Epithelial cell of esophagus (primary cell): ENCODE data around the gene NIPAL4.

Experiments used
- DNase-seq: peaks from one replicate; pipeline ENCODE4 v3.0.0; 2010; ENCODE audit warnings: low read depth
- H3K4me3 ChIP-seq: 2 replicates; pipeline ENCODE4 v1.5.1; 2011; ENCODE audit warnings: mild to moderate bottlenecking, low read length, control low read depth
- TF ChIP-seq, protein P1 (sequence below): IDR thresholded peaks from 2 replicates; pipeline ENCODE4 v1.5.1; 2011; ENCODE audit warnings: low read depth, mild to moderate bottlenecking, low read length, control low read depth, inconsistent platforms; ENCODE audit not compliant: insufficient read depth; ENCODE audit errors: missing control alignments

The NIPAL4 gene

DNA sequence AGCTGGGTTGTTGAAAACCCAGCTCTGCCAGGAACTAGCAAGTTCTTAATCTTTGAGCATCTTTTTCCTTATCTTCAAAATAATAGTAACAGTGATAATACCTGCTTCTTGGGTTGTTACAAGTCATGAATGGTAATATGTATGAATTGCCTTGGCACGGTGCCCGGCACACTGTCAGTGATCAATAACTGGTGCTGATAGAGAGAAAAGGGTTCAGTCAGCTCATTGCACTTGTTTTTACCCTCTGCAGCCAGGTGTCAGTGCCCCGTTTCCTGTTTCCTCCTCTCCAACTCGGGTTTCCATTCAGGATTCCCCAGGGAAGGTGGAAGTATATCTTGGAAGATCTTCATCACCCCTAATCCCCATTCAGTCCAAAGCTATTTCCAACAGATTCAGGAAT lies 15.8 kb upstream of the NIPAL4 start:
- no peak for DNase-seq
- no peak overlapping the region for H3K4me3 ChIP-seq
- TF ChIP-seq, protein P1, sequence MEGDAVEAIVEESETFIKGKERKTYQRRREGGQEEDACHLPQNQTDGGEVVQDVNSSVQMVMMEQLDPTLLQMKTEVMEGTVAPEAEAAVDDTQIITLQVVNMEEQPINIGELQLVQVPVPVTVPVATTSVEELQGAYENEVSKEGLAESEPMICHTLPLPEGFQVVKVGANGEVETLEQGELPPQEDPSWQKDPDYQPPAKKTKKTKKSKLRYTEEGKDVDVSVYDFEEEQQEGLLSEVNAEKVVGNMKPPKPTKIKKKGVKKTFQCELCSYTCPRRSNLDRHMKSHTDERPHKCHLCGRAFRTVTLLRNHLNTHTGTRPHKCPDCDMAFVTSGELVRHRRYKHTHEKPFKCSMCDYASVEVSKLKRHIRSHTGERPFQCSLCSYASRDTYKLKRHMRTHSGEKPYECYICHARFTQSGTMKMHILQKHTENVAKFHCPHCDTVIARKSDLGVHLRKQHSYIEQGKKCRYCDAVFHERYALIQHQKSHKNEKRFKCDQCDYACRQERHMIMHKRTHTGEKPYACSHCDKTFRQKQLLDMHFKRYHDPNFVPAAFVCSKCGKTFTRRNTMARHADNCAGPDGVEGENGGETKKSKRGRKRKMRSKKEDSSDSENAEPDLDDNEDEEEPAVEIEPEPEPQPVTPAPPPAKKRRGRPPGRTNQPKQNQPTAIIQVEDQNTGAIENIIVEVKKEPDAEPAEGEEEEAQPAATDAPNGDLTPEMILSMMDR: no peak

DNA sequence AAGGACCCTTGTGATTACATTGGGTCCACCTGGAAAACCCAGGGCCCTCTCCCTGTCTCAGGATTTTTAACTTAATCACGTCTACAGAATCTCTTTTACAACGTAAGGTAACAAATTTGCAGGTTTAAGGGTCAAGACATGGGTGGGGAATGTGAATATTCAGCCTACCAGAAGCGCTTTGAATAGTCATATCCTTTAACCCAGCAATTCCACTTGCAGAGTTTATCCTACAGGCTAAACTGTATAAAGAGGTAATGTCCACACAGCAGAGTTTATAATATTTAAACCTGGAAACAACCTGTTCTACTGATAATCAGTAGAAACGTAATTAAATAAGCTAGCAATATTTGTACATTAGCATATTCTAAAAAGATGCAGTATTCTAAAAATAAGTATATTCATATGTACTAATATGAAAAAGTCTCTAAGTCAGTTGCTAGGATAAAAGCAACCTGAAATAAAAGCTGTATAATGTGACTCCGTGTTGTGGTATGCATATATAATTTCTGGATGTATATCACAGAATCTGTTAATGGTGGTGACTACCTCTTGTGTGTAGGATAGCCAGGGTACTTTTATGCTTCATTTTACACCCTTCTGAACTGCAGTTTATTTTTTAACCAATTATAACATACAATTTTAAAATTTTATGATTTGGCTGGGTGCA lies 14.1 kb upstream of the NIPAL4 start:
- TF ChIP-seq, protein P1: no peak
- no peak for DNase-seq
- no peak overlapping the region for H3K4me3 ChIP-seq

DNA sequence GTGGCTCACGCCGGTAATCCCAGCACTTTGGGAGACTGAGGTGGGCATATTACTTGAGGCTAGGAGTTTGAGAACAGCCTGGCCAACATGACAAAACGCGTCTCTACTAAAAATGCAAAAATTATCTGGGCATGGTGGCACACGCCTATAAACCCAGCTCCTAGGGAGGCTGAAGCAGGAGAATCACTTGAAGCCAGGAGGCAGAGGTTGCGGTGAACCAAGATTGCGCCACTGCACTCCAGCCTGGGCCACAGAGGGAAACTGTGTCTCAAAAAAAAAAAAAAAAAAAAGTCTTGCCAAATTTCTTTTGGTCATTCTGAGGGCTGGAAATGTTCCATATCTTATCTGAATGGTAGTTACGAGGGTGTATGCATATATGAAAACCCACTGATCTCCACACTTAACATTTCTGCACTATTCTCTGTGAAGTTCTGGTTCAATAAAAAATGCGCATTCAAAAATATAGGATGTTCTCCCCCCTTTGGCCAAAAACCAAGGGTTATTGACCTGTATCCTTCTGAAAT lies 13.5 kb upstream of the NIPAL4 start:
- peak; percentile 31 for DNase-seq
- H3K4me3 ChIP-seq: no peak overlapping the region
- TF ChIP-seq, protein P1: no peak

DNA sequence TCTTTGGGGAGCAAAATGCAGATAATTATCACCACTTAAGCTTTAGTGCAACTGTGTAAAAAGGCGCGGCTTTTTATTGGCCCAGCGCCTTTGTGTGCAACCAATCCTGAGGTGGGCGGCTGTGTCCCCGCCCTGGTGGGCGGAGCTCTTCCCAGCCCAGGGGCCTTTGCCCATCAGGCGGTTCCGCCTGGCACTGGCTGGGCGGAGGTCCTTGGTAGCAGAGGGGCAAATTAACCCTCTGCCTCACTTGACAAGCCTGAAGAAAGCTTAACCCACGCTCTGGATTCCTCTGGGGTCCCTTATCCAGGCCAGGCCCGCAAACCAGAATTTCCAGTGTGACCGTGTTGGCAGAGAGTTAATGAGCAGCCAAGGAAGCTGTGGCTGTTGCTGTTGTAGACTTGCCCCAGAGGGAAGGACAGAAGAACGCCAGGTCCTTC lies 12.8 kb upstream of the NIPAL4 start:
- TF ChIP-seq, protein P1: no peak
- H3K4me3 ChIP-seq: no peak overlapping the region
- peak; percentile 52 for DNase-seq

DNA sequence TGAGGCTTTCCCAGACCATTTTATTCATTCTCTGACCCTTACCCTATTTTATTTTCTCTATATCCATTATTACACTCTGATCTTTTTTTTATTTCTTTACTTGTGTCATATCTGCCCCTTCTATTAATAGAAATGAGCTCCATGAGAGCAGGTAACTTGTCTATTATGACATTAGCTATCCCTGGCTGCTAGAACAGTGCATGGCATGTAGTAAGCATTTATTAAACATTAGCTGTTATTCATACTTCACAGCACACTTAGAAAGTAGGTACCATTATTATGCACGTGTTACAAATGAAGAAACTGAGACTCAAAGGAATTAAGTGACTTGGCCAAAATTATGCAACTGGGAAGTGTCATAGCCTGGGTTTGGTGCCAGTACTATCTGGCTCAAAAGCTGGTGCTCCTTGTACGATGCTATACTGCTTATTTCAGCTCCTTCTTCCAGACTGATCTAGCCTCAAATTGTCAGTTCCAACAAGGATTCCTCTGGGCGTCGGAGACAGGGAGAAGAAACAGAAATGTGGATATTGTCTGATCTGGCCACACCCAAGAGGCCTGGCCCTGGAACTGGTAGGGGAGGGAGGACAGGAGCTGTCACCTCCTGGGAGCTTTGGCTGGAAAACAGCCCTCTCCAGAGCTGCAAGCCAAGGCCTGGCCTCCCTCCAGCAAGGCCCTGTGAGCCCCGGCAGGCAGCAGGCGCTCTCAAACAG lies 10.8 kb upstream of the NIPAL4 start:
- H3K4me3 ChIP-seq: no peak overlapping the region
- TF ChIP-seq, protein P1: no peak
- DNase-seq: peak; percentile 51

DNA sequence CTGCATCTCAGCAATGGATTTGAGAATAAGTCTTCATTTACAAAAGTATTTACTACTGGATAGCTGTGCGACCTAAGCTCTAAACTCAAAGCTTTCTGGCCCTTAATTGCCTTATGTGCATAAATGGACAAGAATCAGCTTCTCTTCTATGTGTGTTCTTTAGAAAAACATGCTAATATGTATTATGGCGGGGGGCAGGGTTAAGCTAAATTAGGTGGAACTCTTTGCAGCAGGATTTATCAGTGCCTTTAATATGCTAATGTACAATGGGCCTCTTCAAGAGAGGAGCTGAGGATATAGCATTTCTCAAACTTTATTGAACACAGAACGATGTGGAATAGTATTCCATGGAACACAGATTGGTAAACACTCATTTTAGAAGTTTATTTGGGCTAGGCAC lies 10.0 kb upstream of the NIPAL4 start:
- TF ChIP-seq, protein P1: no peak
- no peak overlapping the region for H3K4me3 ChIP-seq
- no peak for DNase-seq
